ENCODE measurements around the gene PSMA4.
"Not testable (repeated sequence)": the region's sequence is repeated elsewhere in the genome, so short reads cannot be mapped to it uniquely, and the experiment has no call there.

The PSMA4 gene

GRCh38 chr15:78550815-78551214 lies 10.6 kb downstream of the PSMA4 start:
- H3K4me3 ChIP-seq (ENCODE audit: control insufficient read depth, low read depth, low read length): no peak overlapping the region
- TF ChIP-seq CTCF (conservative IDR thresholded peaks at IDR 0.05; ENCODE audit: control insufficient read depth, insufficient read depth, low read depth, low read length): no peak

GRCh38 chr15:78551902-78552301 lies 11.7 kb downstream of the PSMA4 start:
- DNase-seq (ENCODE audit: low read depth): no peak
- H3K4me3 ChIP-seq (ENCODE audit: control insufficient read depth, low read depth, low read length): no peak overlapping the region
- TF ChIP-seq CTCF (conservative IDR thresholded peaks at IDR 0.05; ENCODE audit: control insufficient read depth, insufficient read depth, low read depth, low read length): no peak

More at GRCh38 chr15:78550815-78551214, 10.6 kb downstream of the PSMA4 start:
- DNase-seq (ENCODE audit: low read depth): no peak

- no peak for TF ChIP-seq CTCF (conservative IDR thresholded peaks at IDR 0.05; ENCODE audit: control insufficient read depth, insufficient read depth, low read depth, low read length)
- no peak overlapping the region for H3K4me3 ChIP-seq (ENCODE audit: control insufficient read depth, low read depth, low read length)
- DNase-seq (ENCODE audit: low read depth): no peak
These were observed 12.4 kb downstream of the PSMA4 start for GRCh38 chr15:78552597-78552996.

- DNase-seq (ENCODE audit: low read depth); H3K4me3 ChIP-seq (ENCODE audit: control insufficient read depth, low read depth, low read length): not testable (repeated sequence)
These were observed 20.0 kb downstream of the PSMA4 start for GRCh38 chr15:78560201-78560600.

GRCh38 chr15:78561490-78561889 lies 21.2 kb downstream of the PSMA4 start:
- no peak for DNase-seq (ENCODE audit: low read depth)
- TF ChIP-seq CTCF (conservative IDR thresholded peaks at IDR 0.05; ENCODE audit: control insufficient read depth, insufficient read depth, low read depth, low read length): no peak
- no peak overlapping the region for H3K4me3 ChIP-seq (ENCODE audit: control insufficient read depth, low read depth, low read length)

- no peak for TF ChIP-seq CTCF (conservative IDR thresholded peaks at IDR 0.05; ENCODE audit: control insufficient read depth, insufficient read depth, low read depth, low read length)
- no peak for DNase-seq (ENCODE audit: low read depth)
- no peak overlapping the region for H3K4me3 ChIP-seq (ENCODE audit: control insufficient read depth, low read depth, low read length)
These were observed 22.8 kb downstream of the PSMA4 start for GRCh38 chr15:78563092-78563491.

GRCh38 chr15:78564743-78565096 lies 24.5 kb downstream of the PSMA4 start:
- no peak overlapping the region for H3K4me3 ChIP-seq (ENCODE audit: control insufficient read depth, low read depth, low read length)
- no peak for DNase-seq (ENCODE audit: low read depth)

More at GRCh38 chr15:78564743-78565096, 24.5 kb downstream of the PSMA4 start:
- TF ChIP-seq CTCF (conservative IDR thresholded peaks at IDR 0.05; ENCODE audit: control insufficient read depth, insufficient read depth, low read depth, low read length): no peak

All from fibroblast of mammary gland (primary cell).